Stimulated activated CD4-positive, alpha-beta T cell treated with anti-CD3 and anti-CD28 coated beads, TNF-alpha, amount 100 ng/mL, for 1 hour (primary cell): Measurements from ENCODE around the gene S1PR3.

Experiments used
- DNase-seq, 3 donors: peaks; one replicate each; pipeline ENCODE4 v3.0.0-alpha.2; 2020; ENCODE audit warnings: low read depth in 3 of 3, low spot score in 1 of 3

S1PR3 gene

DNA sequence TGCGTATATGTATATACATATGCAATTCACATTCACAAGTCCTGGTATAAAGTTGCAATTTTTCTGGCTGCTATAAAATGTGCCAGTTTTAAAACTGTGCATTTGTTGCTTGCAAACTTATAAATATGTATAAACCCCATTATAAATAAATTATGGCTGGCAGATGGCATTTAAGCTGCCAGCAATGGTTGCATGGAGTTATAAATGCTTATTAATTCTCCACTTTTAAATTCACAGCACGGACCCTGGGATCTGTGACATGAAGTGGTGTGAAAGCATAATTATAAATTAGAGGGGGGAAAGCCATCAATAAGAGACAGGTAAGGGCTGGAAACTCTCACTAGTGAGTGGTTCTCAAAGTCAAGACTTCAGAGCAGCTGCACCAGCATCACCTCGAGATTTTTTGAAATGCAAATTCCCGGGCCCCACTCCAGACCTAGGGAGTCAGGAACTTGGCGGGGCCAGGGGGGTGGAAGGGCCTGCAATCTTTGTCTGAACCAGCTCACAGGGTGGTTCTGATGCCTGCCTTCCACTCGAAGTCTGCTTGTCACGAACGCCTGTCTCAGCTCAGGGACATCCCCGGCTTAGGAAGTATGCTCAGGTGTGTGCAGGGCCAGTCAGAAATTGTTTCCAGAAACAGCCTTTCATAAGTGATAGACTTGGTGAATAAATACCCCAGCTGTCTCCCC, 16.9 kb downstream of the S1PR3 start:
- DNase-seq: no peak

DNA sequence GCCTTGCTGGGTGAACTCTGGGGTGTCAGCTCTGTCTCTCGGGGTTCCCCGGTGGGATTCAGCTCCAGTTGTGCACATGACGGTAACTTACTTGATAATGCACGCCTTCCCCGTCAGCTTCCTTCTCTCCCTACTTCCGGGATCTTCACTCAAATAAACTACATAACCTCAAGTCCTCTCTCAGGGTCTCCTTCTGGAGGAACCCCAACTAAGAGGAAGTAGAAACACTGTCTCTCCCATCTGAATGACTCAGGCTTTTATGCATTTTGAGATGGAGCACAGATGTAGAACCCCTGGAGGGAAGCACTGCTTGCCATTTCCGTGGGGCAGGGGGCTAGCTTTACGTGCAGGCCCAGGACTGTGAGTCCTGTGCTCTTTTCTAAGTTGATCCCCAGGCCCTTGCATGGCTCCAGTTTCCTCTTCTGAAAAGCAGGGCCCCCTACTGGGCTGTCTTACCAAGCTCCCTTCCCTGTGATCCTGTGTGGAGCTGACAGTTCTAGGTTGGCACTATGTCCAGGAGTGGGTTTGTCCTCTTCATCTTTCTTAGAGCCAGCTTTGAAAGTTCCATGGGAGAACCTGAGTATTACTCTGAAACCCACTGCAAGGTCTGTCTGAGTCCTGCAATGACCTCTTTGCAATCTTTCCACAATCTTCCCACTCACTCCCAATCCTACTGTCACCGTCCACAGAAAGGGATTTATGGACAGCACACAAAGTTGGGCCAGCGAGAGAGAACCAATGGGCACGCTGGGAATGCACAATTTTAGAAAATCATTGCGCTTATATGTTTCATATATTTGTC, 17.7 kb downstream of the S1PR3 start:
- no peak for DNase-seq

DNA sequence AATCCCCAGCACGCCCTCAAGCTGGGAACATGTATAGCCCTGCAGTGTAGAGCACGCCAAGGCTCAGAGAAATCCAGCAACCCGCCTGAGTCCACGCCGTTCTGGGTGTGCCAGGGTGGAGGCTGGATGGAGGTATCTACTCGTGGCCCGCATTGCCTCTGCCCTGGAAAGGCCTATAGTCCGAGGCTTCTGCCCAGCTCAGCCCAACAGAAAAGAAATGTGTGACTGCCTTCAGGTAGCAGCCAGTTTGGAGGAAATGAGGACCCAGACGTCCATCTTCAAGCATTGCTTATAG, 18.2 kb downstream of the S1PR3 start:
- DNase-seq: no peak

DNA sequence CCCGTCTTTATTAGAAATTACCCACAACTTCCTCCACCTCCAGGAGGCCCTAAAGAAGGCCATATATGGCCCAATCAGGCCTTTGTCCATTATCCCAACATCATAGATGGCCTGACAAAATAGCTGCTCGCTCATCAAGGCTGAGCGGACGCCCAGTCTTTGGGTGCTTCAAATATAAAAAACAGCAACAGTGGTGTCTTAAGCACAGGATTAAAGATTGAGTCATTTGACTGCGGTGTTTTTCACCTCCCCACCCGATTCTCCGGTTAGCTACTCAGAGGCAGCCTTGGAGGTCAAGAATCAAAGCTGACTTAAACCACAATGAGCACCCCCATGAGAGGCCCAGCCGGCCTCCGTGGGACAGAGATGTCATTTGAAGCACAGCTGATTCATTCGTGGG, 18.8 kb downstream of the S1PR3 start:
- no peak for DNase-seq

DNA sequence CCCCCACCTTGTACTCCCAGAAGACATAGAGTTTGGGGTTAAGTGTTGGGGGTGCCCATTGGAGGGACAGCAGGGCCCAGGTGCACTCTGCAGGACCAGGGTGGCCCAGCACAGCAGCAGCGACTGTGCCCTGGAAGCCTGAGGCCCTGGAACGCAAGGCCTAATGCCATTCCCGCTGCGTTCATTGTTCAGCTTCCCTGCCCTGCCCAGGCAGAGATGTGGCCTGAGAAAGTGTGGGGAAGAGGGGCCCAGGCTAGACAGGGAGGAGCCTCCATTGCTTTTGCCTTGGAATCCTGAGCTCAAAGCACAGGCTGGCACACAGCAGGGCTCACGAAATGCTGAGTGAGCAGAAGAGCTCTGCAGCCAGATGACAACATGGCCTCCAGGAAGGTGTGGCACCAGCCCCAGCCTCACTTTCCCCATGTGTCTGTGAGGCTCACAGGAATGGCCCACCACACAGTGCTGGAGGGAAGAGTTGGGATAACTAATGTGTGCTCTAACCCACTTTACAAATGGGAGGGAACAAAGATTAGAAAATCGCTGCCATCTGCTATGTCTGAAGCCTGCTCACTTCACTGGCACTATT, 19.4 kb downstream of the S1PR3 start:
- DNase-seq: no peak

DNA sequence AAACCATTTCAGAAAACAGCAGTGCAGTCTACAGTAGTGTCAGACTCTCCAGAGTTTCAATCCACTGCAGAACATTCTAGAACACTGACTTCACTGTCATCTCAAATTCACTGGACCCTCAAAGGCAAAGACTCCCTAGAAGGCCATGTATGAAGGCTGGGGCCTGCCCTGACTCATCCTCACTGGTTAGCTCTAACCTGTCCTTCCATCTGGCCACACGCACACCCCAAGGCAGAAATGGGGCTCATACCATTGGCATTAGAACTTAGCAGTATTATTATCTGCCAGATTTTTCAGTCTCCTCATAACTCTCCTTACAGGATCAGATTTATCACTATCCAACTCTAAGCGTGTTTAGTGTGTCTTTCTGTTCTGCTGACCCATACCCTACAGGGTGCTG, 20.4 kb downstream of the S1PR3 start:
- no peak for DNase-seq

DNA sequence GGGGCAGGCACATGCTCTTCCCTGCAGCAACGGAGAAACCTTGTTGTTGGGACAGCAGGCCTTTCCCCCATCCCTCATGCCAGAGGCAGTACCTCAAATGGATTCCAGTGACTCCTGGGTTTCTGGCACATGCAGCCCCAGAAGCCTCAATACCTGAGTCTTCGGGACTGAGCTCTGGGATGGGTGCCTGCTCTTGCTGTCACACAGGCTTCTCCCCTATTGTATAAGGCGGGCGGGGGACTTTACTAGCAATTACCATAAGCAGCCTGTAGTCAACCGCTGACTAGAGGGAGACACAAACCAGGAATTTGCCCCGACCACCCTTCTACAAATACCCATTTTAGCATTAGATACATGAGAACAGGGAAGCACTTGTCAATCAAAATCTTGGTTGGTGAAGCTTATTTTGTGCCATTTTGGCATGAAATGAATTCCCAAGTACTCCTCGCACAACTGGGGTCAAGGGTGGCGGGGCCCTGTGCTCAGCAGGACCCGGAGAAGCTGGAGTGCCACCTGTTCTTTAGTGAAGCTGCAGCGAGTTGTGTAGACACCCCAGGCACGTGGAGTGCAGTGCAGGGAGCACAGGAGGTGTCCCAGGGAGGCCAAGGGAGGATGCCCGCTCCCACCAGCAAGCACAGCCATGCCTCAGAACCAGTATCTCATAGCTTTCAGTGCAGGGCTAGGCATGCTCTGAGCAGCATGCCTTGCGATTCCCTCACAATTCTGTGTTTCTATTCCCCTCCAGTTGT, 21.2 kb downstream of the S1PR3 start:
- no peak for DNase-seq

DNA sequence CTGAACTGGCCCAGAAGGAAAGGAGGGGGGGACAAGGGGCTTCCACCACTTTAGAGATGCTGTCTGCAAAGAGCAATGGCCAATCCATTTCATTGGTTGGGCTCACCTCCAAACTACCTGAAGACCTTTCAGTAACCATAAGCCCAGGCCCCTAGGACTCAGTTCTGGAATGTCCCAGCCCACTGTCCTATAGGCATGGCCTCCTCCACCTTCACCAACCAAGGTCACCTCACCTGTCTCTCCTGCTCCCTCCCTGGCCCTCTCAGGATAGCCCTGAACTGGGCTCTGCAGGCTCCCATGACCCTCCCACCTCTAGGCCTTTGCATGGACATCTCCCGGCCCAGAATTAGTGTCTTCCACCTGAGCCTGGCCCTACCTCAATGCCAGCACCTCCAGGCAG, 22.4 kb downstream of the S1PR3 start:
- DNase-seq: no peak

DNA sequence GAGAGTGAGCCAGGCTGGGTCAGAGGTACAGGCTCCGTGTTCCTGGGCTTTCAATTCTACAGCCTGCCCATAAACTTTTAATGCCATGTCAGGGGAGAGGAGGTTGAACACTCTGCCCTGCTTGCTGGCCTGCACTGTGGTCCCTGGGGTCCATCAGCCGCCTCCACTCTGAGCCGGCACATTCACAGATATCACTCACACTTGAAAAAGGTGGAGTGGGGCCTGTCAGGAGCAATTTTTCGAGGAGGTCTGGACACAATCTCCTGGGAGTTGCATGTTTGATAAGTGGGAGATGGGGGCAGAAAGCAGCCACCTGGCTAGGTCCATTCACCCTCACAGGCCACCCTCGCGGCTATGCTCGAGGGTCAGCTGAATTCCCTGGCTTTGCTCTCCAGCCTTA, 22.9 kb downstream of the S1PR3 start:
- DNase-seq: no peak

DNA sequence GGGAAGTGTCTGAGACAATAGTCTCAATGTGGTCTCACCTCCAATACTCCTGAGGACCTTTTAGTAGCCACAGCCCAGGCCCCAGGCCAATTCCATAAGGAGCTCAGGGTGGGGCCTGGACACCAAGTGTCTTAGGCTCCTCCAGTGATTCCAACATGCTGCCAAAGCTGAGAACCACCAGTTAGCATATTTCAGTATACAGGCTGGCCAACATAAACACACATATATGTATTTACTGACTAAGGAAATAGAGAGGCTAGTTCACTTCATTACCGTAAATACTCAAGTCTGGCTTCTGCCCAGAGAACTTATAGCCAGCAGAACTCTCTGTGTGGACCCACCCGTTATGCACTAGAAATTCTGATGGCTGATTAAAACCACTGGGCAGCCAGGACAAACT, 24.1 kb downstream of the S1PR3 start:
- no peak for DNase-seq

DNA sequence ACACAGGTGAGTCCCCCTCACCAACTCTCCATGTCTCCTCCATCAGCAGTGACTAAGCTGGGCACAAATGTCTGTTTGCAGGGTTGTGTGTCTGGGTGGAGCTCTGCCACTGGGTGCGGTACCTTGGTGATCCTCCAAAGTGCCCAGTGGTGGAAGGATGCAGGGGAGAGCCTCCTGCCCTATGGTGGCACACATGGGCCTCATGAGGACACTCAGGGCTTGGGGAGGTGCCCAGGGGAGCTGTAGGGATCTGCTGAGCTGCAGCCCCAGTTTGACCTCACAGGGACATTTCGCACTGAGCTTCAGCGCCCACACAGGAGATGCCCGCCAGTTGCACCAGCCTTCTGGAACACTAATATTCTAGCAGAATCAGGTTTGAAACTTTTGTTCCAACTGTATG, 29.5 kb downstream of the S1PR3 start:
- no peak for DNase-seq

DNA sequence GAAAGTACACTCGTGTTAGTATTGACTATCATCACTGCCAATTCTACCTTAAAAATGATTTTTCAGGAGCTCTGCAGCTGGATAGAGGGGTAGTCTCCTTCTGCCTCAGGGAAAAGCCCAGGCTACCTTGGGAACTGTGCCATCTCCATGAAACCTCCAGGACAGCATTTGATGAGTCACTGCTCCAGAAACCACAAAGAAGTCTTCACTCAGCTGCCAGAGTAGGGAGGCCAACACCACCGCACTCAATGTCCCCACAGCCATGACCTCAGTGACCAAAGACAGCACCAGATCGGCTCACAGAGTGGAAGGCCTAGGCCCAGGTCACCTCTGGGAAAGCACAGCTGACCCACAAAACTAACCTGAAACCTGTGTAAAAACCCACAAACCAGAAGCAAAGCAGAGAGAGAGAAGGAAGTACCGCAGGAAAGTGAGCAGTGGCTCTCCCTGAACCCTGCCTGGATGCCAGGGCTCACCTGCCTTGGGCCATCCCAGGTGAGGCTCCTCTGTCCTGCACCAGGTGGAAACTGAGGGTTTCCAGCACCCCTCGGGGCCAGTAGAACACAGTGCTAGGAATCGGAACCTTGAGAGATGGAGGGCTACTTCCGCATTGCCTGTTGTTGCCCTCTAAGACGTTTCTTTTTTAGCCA, 30.0 kb downstream of the S1PR3 start:
- DNase-seq: no peak

DNA sequence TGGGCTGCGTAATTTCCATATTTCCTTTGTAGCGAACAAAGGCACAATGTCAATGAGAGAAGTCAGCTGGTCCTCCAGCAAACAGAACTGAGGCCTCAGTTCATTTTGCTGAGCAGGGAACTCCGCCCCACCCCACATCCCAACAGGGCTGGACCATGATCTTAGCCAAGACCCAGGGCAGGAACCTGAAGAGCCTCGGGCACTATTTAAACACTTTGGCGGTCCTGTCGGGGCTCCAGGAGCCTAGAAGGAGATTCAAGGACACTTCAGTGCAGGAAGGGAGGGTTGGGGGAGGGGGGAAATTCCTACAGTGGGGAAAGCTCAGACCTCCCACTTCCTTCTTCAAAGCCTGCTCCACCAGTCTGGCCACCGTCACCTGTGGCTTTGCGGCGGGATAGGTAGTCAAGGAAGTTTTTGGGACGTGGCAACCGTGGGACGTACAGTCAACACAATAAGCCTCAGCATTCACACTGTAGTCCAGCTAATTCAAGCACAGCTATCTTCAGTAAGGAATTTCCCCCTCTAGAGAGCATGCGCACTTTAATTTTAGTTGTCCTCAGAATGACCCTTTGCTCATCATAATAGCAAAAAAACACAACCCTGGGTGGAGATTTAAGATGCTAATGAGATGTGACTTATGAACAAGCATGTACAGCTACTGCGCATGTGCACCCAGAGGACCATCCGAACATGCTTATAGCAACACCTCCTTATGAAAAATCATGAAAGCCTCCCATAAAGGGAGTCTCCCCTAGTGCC, 30.9 kb downstream of the S1PR3 start:
- DNase-seq: no peak

DNA sequence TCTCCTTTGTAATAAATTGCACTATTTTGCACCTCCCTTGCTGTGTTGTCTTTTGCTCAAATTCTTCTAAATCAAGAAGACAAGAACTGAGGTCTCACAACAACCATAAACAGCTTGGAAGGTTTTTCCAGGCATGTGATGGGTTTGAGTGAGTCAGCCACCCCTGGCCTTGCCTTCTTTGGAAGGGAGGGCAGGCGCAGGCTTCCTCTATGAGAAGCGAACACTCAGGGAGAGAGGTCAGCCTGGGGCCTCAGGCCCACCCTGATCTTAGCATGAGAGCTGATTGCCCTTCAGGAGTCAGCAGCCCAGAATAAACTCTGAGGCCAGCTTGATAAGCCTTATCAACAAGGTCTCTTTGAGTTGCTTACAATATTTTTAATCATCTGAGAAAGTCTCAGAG, 31.6 kb downstream of the S1PR3 start:
- no peak for DNase-seq

DNA sequence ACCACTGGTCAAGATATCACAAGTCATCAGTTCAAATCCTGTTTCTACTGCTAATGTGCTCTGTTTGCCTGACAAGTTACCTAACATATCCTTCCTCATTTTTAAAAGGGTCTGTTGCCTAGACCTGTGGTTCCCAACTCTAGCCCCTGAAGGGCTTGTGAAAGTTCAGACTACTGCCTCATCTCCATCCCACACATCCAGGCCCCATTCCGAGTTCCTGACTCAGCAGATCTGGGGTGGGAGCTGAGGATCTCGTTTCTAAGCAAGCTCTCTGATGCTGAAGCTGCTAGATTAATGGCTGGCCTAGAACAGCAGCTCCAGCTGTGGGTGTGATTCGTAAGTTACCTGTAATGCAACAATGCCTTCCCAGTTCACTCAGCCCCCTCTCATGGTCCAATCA, 32.5 kb downstream of the S1PR3 start:
- DNase-seq: no peak

DNA sequence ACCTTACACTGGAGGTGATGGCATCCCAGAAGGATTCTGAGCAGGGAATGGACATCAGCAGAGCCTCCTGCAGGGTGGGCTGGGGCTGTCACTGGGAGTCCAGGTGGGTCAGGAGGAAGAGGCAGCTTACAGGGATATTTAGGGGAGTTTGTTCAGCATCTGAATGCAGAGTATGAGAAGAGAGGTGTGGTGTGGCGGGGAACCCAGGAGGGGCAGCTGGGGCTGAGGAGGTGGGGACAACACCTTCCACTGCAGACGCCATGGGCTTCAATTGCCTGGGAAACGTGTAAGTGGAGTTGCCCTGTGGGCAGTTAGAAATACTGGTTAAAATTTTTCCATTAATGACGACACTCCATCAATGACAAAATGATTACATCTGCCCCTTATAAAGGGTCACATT, 33.5 kb downstream of the S1PR3 start:
- DNase-seq: no peak

DNA sequence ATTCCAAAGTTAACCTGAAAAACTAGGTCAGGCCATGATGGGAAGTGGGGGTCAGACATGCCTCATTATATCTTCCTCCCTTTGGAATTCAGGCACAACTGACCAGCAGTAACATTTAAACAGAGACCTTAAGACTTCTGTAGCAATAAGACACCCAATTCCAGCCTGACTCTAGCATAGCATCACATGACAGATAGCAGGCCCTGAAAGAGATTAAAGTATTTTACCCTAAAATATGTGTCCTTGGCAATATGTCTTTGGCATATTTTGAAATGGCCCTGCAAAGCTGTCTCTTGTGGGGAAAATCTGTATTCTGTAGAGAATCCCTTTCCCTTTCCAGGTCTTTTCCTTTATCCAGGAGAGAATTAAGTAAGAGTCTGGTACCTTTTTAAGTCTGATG, 34.3 kb downstream of the S1PR3 start:
- DNase-seq: no peak

DNA sequence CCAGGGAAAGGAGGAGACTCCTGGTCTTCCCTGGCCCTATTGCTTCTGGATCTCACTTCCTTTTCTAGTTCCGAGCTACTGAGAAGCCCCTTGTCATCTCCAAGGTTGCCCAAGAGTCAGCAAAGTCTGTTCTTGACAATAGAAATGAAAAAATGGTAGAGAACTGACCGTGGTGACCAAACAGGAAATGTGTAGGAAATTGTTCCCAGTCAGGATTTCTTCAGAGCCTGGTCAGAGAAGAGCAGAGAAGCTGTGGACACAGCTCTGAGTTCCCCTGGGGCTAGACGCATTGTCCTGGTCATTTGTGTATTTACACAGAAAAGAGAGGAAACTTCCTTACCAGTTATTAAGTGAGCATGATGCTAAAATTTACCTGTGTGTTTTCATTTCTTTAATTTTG, 35.6 kb downstream of the S1PR3 start:
- no peak for DNase-seq

DNA sequence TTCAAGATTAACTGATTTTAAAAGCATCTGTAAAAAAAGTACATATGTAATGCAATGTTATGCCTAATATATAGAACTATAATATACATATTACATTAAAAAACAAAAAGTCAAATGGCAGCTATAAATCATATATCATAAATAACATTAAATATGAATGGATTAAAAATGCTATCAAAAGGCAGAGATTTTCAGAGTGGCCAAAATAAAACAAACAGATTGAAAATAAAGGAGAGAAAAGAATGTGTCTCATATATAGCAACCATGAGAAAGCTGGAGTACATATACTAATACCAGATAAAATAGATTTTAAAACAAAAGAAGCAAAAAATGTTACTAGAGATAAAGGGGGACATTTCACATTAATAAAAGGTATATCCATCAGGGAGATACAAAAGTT, 38.5 kb downstream of the S1PR3 start:
- DNase-seq: no peak

DNA sequence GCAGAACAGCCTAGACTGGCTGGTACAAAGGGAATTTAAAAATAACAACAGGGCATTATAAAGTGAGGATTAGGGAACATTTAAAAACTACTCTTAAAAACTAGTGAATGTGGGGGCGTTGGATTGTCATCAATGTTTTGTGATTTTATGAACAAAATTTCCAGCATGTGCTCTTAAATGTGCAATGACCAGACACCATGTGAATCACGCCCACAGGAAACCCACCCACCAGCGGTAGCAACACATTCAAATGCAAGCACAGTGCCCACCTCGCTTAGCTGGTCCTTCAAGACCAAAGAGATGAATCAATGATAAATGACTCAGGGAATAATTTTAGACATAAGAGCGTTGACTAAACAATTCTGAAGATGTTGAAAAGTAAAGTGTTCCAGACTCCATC, 40.9 kb downstream of the S1PR3 start:
- DNase-seq: no peak

DNA sequence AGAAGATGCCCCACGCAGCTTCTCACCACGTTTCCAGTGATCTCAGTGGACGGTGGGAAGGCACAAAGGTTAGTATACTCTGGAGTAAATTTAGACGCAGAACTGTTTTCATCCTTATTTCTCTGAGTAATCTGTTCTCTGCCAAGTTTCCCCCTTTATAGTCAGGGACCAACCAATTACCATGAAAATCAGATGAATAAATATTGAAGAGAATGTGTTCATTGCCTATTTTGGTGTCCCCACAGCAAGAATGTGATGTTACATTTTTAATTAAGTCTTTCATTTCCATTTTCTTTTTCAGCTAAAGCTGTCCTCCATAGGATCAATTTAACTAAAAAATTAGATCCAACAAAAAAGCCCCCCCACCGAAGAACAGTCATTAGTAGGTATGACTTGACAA, 41.4 kb downstream of the S1PR3 start:
- no peak for DNase-seq
